H9 (cell line): ENCODE results near the gene MEIS2. TPM values are rescaled to one million over a fixed set of nuclear protein-coding genes. Genes with fewer than 3 reads are reported as not detected.

Source experiments
- DNase-seq: peaks from one replicate; pipeline ENCODE4 v3.0.0-alpha.2; 2017
- H2AFZ ChIP-seq: one replicate; pipeline ENCODE4 v1.6.1; 2013; ENCODE audit warnings: mild to moderate bottlenecking, low read length, control low read depth, moderate library complexity
- H2AK5ac ChIP-seq: 2 replicates; pipeline ENCODE4 v1.6.1; 2013; ENCODE audit warnings: low read length, control low read depth, mixed read lengths; ENCODE audit not compliant: insufficient read length
- H2BK120ac ChIP-seq: one replicate; pipeline ENCODE4 v1.6.1; 2013; ENCODE audit warnings: low read depth, mild to moderate bottlenecking, low read length, control low read depth, inconsistent platforms; ENCODE audit not compliant: poor library complexity, severe bottlenecking
- H2BK12ac ChIP-seq: 2 replicates; pipeline ENCODE4 v1.6.1; 2013; ENCODE audit warnings: low read length, control low read depth, mixed read lengths, low read depth; ENCODE audit not compliant: insufficient read length
- H2BK15ac ChIP-seq: 2 replicates; pipeline ENCODE4 v1.6.1; 2013; ENCODE audit warnings: low read depth, low read length, control low read depth
- H2BK20ac ChIP-seq: one replicate; pipeline ENCODE4 v1.6.1; 2013; ENCODE audit warnings: low read depth, mild to moderate bottlenecking, low read length, control low read depth, inconsistent platforms; ENCODE audit not compliant: poor library complexity, severe bottlenecking
- H2BK5ac ChIP-seq: 2 replicates; pipeline ENCODE4 v1.6.1; 2013; ENCODE audit warnings: low read length, control low read depth, mixed read lengths; ENCODE audit not compliant: insufficient read length
- H3K14ac ChIP-seq: 2 replicates; pipeline ENCODE4 v1.6.1; 2013; ENCODE audit warnings: low read length, control low read depth; ENCODE audit not compliant: insufficient read depth
- H3K18ac ChIP-seq: 2 replicates; pipeline ENCODE4 v1.6.1; 2013; ENCODE audit warnings: low read depth, mild to moderate bottlenecking, mixed read lengths, low read length, control low read depth; ENCODE audit not compliant: insufficient read length
- H3K23ac ChIP-seq: 2 replicates; pipeline ENCODE4 v1.6.1; 2013; ENCODE audit warnings: low read length, control low read depth, mixed read lengths, low read depth; ENCODE audit not compliant: insufficient read length
- H3K23me2 ChIP-seq: 2 replicates; pipeline ENCODE4 v1.6.1; 2013; ENCODE audit warnings: low read depth, mild to moderate bottlenecking, mixed read lengths, low read length, control low read depth; ENCODE audit not compliant: insufficient read length, poor library complexity, severe bottlenecking
- H3K27ac ChIP-seq: 2 replicates; pipeline ENCODE4 v1.5.1; 2013; ENCODE audit warnings: low read length, control low read depth, mixed read lengths, low read depth; ENCODE audit not compliant: insufficient read length
- H3K27me3 ChIP-seq: 2 replicates; pipeline ENCODE4 v1.6.1; 2013; ENCODE audit warnings: low read length, control low read depth, inconsistent platforms; ENCODE audit not compliant: insufficient read depth
- H3K4ac ChIP-seq: 2 replicates; pipeline ENCODE4 v1.6.1; 2013; ENCODE audit warnings: low read depth, mild to moderate bottlenecking, control low read depth, inconsistent platforms, low read length, moderate library complexity
- H3K4me1 ChIP-seq: 2 replicates; pipeline ENCODE4 v1.6.1; 2013; ENCODE audit warnings: low read length, control low read depth, inconsistent platforms; ENCODE audit not compliant: insufficient read depth
- H3K4me2 ChIP-seq: 2 replicates; pipeline ENCODE4 v1.6.1; 2013; ENCODE audit warnings: low read length, control low read depth, mixed read lengths; ENCODE audit not compliant: insufficient read length, insufficient read depth
- H3K56ac ChIP-seq: 2 replicates; pipeline ENCODE4 v1.6.1; 2013; ENCODE audit warnings: low read depth, mild to moderate bottlenecking, mixed read lengths, low read length, control low read depth; ENCODE audit not compliant: insufficient read length
- H3K79me1 ChIP-seq: 2 replicates; pipeline ENCODE4 v1.6.1; 2013; ENCODE audit warnings: low read depth, mild to moderate bottlenecking, moderate library complexity, low read length, control low read depth, inconsistent platforms; ENCODE audit not compliant: insufficient read depth, poor library complexity, severe bottlenecking
- H3K79me2 ChIP-seq: 2 replicates; pipeline ENCODE4 v1.6.1; 2013; ENCODE audit warnings: low read length, control low read depth, inconsistent platforms; ENCODE audit not compliant: insufficient read depth
- H3K9ac ChIP-seq: 2 replicates; pipeline ENCODE4 v1.6.1; 2013; ENCODE audit warnings: low read length, control low read depth, mixed read lengths; ENCODE audit not compliant: insufficient read length; ENCODE audit errors: extremely low read depth
- H3K9me3 ChIP-seq: one replicate; pipeline ENCODE4 v1.6.1; 2013; ENCODE audit warnings: low read depth, low read length, inconsistent platforms; ENCODE audit not compliant: control insufficient read depth
- H3T11ph ChIP-seq: one replicate; pipeline ENCODE4 v1.6.1; 2013; ENCODE audit warnings: mild to moderate bottlenecking, low read length, control low read depth, inconsistent platforms
- H4K20me1 ChIP-seq: one replicate; pipeline ENCODE4 v1.6.1; 2013; ENCODE audit not compliant: control insufficient read depth, insufficient read length, insufficient read depth
- H4K5ac ChIP-seq: 2 replicates; pipeline ENCODE4 v1.6.1; 2013; ENCODE audit warnings: low read depth, mild to moderate bottlenecking, mixed read lengths, low read length, control low read depth; ENCODE audit not compliant: insufficient read length
- H4K8ac ChIP-seq: replicated peaks from 2 replicates; pipeline ENCODE4 v1.6.1; 2013; ENCODE audit warnings: low read length, control low read depth, mixed read lengths, low read depth; ENCODE audit not compliant: insufficient read length
- H4K91ac ChIP-seq: 2 replicates; pipeline ENCODE4 v1.6.1; 2013; ENCODE audit warnings: low read depth, mild to moderate bottlenecking, moderate library complexity, mixed read lengths, low read length, control low read depth; ENCODE audit not compliant: insufficient read length
- H3K27ac Mint-ChIP-seq, 3 experiments: 2 replicates in 2 of 3; 3 replicates in 1 of 3; pipeline ENCODE4 v1.8.0; 2020 to 2021; ENCODE audit warnings: mixed read lengths in 3 of 3, mild to moderate bottlenecking in 1 of 3, moderate library complexity in 1 of 3
- H3K27me3 Mint-ChIP-seq: 2 replicates; pipeline ENCODE4 v1.8.0; 2021; ENCODE audit warnings: low read depth, mild to moderate bottlenecking, moderate library complexity, mixed read lengths
- H3K36me3 Mint-ChIP-seq, 3 experiments: 2 replicates in 2 of 3; 3 replicates in 1 of 3; pipeline ENCODE4 v1.8.0; 2020 to 2021; ENCODE audit warnings: low read depth in 3 of 3, mixed read lengths in 3 of 3; ENCODE audit not compliant: insufficient read depth in 1 of 3
- H3K4me1 Mint-ChIP-seq, 2 experiments: 2 replicates each; pipeline ENCODE4 v1.8.0; 2020; ENCODE audit warnings: mixed read lengths in 2 of 2
- H3K4me3 Mint-ChIP-seq, 2 experiments: 2 replicates in 1 of 2; 3 replicates in 1 of 2; pipeline ENCODE4 v1.8.0; 2020 to 2021; ENCODE audit warnings: mild to moderate bottlenecking in 2 of 2, mixed read lengths in 2 of 2, moderate library complexity in 1 of 2
- H3K9me3 Mint-ChIP-seq, 2 experiments: 2 replicates in 1 of 2; 3 replicates in 1 of 2; pipeline ENCODE4 v1.8.0; 2020; ENCODE audit warnings: mild to moderate bottlenecking in 2 of 2, mixed read lengths in 2 of 2, moderate library complexity in 1 of 2
- CTCF ChIP-seq: fragments of 200-600 bp; sonication (generic); conservative IDR thresholded peaks from 3 replicates; pipeline ENCODE4 v1.8.0; 2021; ENCODE audit warnings: antibody characterized with exemption, mild to moderate bottlenecking
- WGBS: extraction: QIAGEN DNeasy Blood & Tissue Kit; methylation state at CpG from one replicate; pipeline ENCODE4 v1.1.7; 2013; ENCODE audit warnings: missing lambda C conversion rate, low lambda C conversion rate, mixed read lengths; ENCODE audit not compliant: insufficient read length; ENCODE audit errors: extremely low coverage; 5-methylcytosine and 5-hydroxymethylcytosine counted together
- total RNA-seq: library from RNA; stranded (reverse); gene quantifications from 2 replicates; pipeline ENCODE4 v1.2.1, GENCODE V29; 2021

MEIS2 gene
- total RNA-seq, 1 experiment from 2014 or later, result 0.35 TPM

GRCh38 chr15:36938764-36939163 lies 161.6 kb downstream of the MEIS2 start:
- H2AFZ ChIP-seq, result no peak overlapping the region
- no peaks in the 10 kb centered on the region for H3K27me3 ChIP-seq
- H4K91ac ChIP-seq, result no peak overlapping the region
- H3K9me3 ChIP-seq, result no peaks in the 10 kb centered on the region
- H3K36me3 Mint-ChIP-seq, result no peaks in the 10 kb centered on the region
- no peaks in the 10 kb centered on the region for H3K79me2 ChIP-seq
- H3K9ac ChIP-seq, result no peak overlapping the region
- peaks cover 9 to 20% of the 10 kb centered on the region in 2 experiments for H3K4me1 Mint-ChIP-seq
- H3K9me3 Mint-ChIP-seq, result no peaks in the 10 kb centered on the region
- H4K8ac ChIP-seq, result no peak overlapping the region
- H3K27ac Mint-ChIP-seq, result no peak overlapping the region
- peak overlapping the region; percentile 64 for H2BK12ac ChIP-seq
- no peak overlapping the region for H4K5ac ChIP-seq
- no peak overlapping the region for H2BK5ac ChIP-seq
- H3K4me1 ChIP-seq, result no peaks in the 10 kb centered on the region
- H3K14ac ChIP-seq, result peak overlapping the region; percentile 60; the same call in 1 of the 2 replicates
- H2BK15ac ChIP-seq, result no peak overlapping the region
- H4K20me1 ChIP-seq, result no peaks in the 10 kb centered on the region
- H3K79me1 ChIP-seq, result no peaks in the 10 kb centered on the region
- no peak overlapping the region for H3K4me3 Mint-ChIP-seq
- no peak overlapping the region for H2BK120ac ChIP-seq
- no peak overlapping the region for H3K4ac ChIP-seq
- H3K27me3 Mint-ChIP-seq, result 0 out of 2 replicates have a peak, but pooled peaks cover 2% of the 10 kb centered on the region
- H3T11ph ChIP-seq, result no peak overlapping the region
- WGBS, result no CpG with 5 or more reads among the region's 7 CpGs
- no peak overlapping the region for H3K27ac ChIP-seq
- TF ChIP-seq CTCF, result no peak
- H3K18ac ChIP-seq, result peak overlapping the region; percentile 29
- H3K23me2 ChIP-seq, result no peaks in the 10 kb centered on the region
- H2BK20ac ChIP-seq, result no peak overlapping the region
- no peak overlapping the region for H3K23ac ChIP-seq
- H2AK5ac ChIP-seq, result no peak overlapping the region
- no peak for DNase-seq
- no peak overlapping the region for H3K56ac ChIP-seq
- no peak overlapping the region for H3K4me2 ChIP-seq
